Fibroblast of lung (primary cell): ENCODE results near the gene DLGAP1.

Source experiments
- EZH2 ChIP-seq: IDR thresholded peaks from 2 replicates; pipeline ENCODE4 v1.5.1; 2012; ENCODE audit warnings: low read length, control low read depth, mild to moderate bottlenecking; ENCODE audit errors: missing control alignments
- TF ChIP-seq, protein P1 (sequence below), 2 donors: IDR thresholded peaks in 1 of 2; conservative IDR thresholded peaks in 1 of 2; 1 replicate in 1 of 2; 2 replicates in 1 of 2; pipeline ENCODE4 v1.5.1; 2011 to 2012; ENCODE audit warnings: low read length in 2 of 2, control low read depth in 1 of 2, inconsistent platforms in 1 of 2, low read depth in 1 of 2, mild to moderate bottlenecking in 1 of 2

DNA sequence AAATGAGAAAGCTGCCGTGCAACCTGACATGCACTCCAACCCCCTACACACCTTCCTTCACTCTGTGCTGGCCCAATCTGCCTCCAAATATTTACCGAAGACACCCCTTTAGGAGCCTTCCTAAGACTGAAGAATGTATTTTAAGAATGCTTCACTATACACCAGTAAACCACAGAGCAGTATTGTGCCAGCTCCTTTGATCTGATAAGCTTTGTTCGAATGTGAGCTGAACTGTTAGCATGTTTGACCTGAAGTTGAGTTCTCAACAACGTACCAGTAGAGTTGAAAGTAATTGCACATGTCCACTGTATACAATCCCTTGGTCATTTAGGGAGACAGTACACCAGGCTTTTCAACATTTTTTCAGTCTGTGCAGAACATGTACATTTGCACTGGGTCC lies 745.9 kb downstream of the DLGAP1 start:
- TF ChIP-seq, protein P1, sequence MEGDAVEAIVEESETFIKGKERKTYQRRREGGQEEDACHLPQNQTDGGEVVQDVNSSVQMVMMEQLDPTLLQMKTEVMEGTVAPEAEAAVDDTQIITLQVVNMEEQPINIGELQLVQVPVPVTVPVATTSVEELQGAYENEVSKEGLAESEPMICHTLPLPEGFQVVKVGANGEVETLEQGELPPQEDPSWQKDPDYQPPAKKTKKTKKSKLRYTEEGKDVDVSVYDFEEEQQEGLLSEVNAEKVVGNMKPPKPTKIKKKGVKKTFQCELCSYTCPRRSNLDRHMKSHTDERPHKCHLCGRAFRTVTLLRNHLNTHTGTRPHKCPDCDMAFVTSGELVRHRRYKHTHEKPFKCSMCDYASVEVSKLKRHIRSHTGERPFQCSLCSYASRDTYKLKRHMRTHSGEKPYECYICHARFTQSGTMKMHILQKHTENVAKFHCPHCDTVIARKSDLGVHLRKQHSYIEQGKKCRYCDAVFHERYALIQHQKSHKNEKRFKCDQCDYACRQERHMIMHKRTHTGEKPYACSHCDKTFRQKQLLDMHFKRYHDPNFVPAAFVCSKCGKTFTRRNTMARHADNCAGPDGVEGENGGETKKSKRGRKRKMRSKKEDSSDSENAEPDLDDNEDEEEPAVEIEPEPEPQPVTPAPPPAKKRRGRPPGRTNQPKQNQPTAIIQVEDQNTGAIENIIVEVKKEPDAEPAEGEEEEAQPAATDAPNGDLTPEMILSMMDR (conservative IDR thresholded peaks at IDR 0.05 in 1 of 2, IDR thresholded peaks at IDR 0.05 in 1 of 2; ENCODE audit: low read depth in 1 of 2, low read length in 2 of 2), result no peak
- no peak for TF ChIP-seq EZH2
